ENCODE measurements around the gene ADAT2. TPM values are rescaled to one million over a fixed set of nuclear protein-coding genes. Genes with fewer than 3 reads are reported as not detected.

ADAT2 gene
- total and polyA plus RNA-seq, 2 donors (not counting 1 experiment from before 2014, with no cell fraction given) = 13.6 to 16.0 TPM

- Histone ChIP-seq H3K79me2 (ENCODE audit: control insufficient read depth, insufficient read depth, low read length) (no peaks in the 10 kb centered on the region), H3K27ac (ENCODE audit: low read length in 2 of 2) (no peak overlapping the region), H2AFZ (ENCODE audit: insufficient read depth, low read depth, low read length, poor library complexity, severe bottlenecking) (no peak overlapping the region), H3K4me1 (ENCODE audit: control insufficient read depth in 2 of 2, insufficient read depth in 2 of 2, low read length in 2 of 2) (no peaks in the 10 kb centered on the region), H3K36me3 (replicated peaks in 1 of 2; ENCODE audit: control extremely low read depth in 1 of 2, control insufficient read depth in 1 of 2, extremely low read depth in 1 of 2, insufficient read depth in 2 of 2, low read length in 1 of 2) (no peaks in the 10 kb centered on the region), H4K20me1 (ENCODE audit: control insufficient read depth, insufficient read depth, low read length, poor library complexity, severe bottlenecking) (no peaks in the 10 kb centered on the region), H3K4me2 (replicated peaks; ENCODE audit: low read depth, low read length, poor library complexity, severe bottlenecking) (no peak overlapping the region), H3K27me3 (replicated peaks in 1 of 4; ENCODE audit: control extremely low read depth in 1 of 4, control insufficient read depth in 3 of 4, insufficient read depth in 4 of 4, low read length in 3 of 4) (no peaks in the 10 kb centered on the region), H3K9ac (ENCODE audit: low read length) (no peak overlapping the region), H3K9me3 (ENCODE audit: control extremely low read depth in 1 of 3, control insufficient read depth in 2 of 3, insufficient read depth in 1 of 3, low read length in 2 of 3) (no peaks in the 10 kb centered on the region), H3K4me3 (ENCODE audit: control extremely low read depth in 1 of 5, extremely low read depth in 1 of 5, insufficient read depth in 1 of 5, low read depth in 2 of 5, low read length in 4 of 5) (no peak overlapping the region)
- H3K4me1 Mint-ChIP-seq = no peaks in the 10 kb centered on the region
- H3K27ac Mint-ChIP-seq = no peak overlapping the region
- ATAC-seq (ENCODE audit: low read depth) (no peak), DNase-seq (no peak)
- POLR2A ChIA-PET = no interaction called here
- CTCF ChIA-PET = no interaction called here
- 100% methylated on average over 1 of the region's 2 CpGs for WGBS (ENCODE audit: insufficient coverage)
- H3K27me3 Mint-ChIP-seq = no peaks in the 10 kb centered on the region
- H3K9me3 Mint-ChIP-seq (ENCODE audit: insufficient read depth) = peaks cover 2% of the 10 kb centered on the region
- H3K4me3 Mint-ChIP-seq = no peak overlapping the region
- no peak for TF ChIP-seq EZH2 (IDR thresholded peaks at IDR 0.05; ENCODE audit: borderline replicate concordance, insufficient read depth, low read depth, low read length, poor library complexity, severe bottlenecking)
- no peak for TF ChIP-seq CTCF (IDR thresholded peaks at IDR 0.05)
- intact Hi-C loops (cut with micrococcal nuclease) = no loop called here
Measured at GRCh38 chr6:143441010-143441409, 9.5 kb downstream of the ADAT2 start.

- H3K4me3 ChIP-seq (ENCODE audit: control extremely low read depth in 1 of 5, extremely low read depth in 1 of 5, insufficient read depth in 1 of 5, low read depth in 2 of 5, low read length in 4 of 5) = no peak overlapping the region
- no peaks in the 10 kb centered on the region for H3K79me2 ChIP-seq (ENCODE audit: control insufficient read depth, insufficient read depth, low read length)
- no peak overlapping the region for H3K9ac ChIP-seq (ENCODE audit: low read length)
- TF ChIP-seq EZH2 (IDR thresholded peaks at IDR 0.05; ENCODE audit: borderline replicate concordance, insufficient read depth, low read depth, low read length, poor library complexity, severe bottlenecking) (no peak), CTCF (IDR thresholded peaks at IDR 0.05) (no peak)
- peaks cover 3% of the 10 kb centered on the region in 2 experiments for H3K36me3 ChIP-seq (replicated peaks in 1 of 2; ENCODE audit: control extremely low read depth in 1 of 2, control insufficient read depth in 1 of 2, extremely low read depth in 1 of 2, insufficient read depth in 2 of 2, low read length in 1 of 2)
- H3K27me3 Mint-ChIP-seq = no peaks in the 10 kb centered on the region
- DNase-seq (no peak), ATAC-seq (ENCODE audit: low read depth) (no peak)
- H3K4me1 Mint-ChIP-seq = no peaks in the 10 kb centered on the region
- ChIA-PET POLR2A (no interaction called here), CTCF (interaction anchor here (0.5 to 2.6 kb wide), 5 partner anchors 10 to 958 kb away, joined by 3 to 10 read pairs (median 4); partner anchors contain the start of genes ADAT2 and PEX3)
- no CpG with 5 or more reads among the region's 4 CpGs for WGBS (ENCODE audit: insufficient coverage)
- H3K27me3 ChIP-seq (replicated peaks in 1 of 4; ENCODE audit: control extremely low read depth in 1 of 4, control insufficient read depth in 3 of 4, insufficient read depth in 4 of 4, low read length in 3 of 4) = no peaks in the 10 kb centered on the region
- H3K4me1 ChIP-seq (ENCODE audit: control insufficient read depth in 2 of 2, insufficient read depth in 2 of 2, low read length in 2 of 2) = no peaks in the 10 kb centered on the region
- H2AFZ ChIP-seq (ENCODE audit: insufficient read depth, low read depth, low read length, poor library complexity, severe bottlenecking) = no peak overlapping the region
- H4K20me1 ChIP-seq (ENCODE audit: control insufficient read depth, insufficient read depth, low read length, poor library complexity, severe bottlenecking) = no peaks in the 10 kb centered on the region
- no peak overlapping the region for H3K27ac Mint-ChIP-seq
- H3K9me3 ChIP-seq (ENCODE audit: control extremely low read depth in 1 of 3, control insufficient read depth in 2 of 3, insufficient read depth in 1 of 3, low read length in 2 of 3) = no peaks in the 10 kb centered on the region
- no peak overlapping the region for H3K4me3 Mint-ChIP-seq
- intact Hi-C loops (cut with micrococcal nuclease) = no loop called here
- H3K4me2 ChIP-seq (replicated peaks; ENCODE audit: low read depth, low read length, poor library complexity, severe bottlenecking) = no peak overlapping the region
- H3K9me3 Mint-ChIP-seq (ENCODE audit: insufficient read depth) = no peaks in the 10 kb centered on the region
- H3K27ac ChIP-seq (ENCODE audit: low read length in 2 of 2) = no peak overlapping the region
Measured at GRCh38 chr6:143432588-143432987, 17.9 kb downstream of the ADAT2 start.

Measured in B cell (primary cell).